GM19193 (cell line): ENCODE results near the gene IER5.

Source experiments
- POLR2A ChIP-seq: IDR thresholded peaks from 4 replicates; pipeline ENCODE4 v1.6.1; 2011; ENCODE audit not compliant: insufficient read depth, insufficient read length; ENCODE audit errors: extremely low read depth

Gene IER5

GRCh38 chr1:181064011-181064623 lies 24.4 kb upstream of the IER5 start:
- no peak for TF ChIP-seq POLR2A

GRCh38 chr1:181064702-181065101 lies 23.8 kb upstream of the IER5 start:
- no peak for TF ChIP-seq POLR2A

- TF ChIP-seq POLR2A, result no peak
Observed at GRCh38 chr1:181073638-181074037, 14.9 kb upstream of the IER5 start.

DNA sequence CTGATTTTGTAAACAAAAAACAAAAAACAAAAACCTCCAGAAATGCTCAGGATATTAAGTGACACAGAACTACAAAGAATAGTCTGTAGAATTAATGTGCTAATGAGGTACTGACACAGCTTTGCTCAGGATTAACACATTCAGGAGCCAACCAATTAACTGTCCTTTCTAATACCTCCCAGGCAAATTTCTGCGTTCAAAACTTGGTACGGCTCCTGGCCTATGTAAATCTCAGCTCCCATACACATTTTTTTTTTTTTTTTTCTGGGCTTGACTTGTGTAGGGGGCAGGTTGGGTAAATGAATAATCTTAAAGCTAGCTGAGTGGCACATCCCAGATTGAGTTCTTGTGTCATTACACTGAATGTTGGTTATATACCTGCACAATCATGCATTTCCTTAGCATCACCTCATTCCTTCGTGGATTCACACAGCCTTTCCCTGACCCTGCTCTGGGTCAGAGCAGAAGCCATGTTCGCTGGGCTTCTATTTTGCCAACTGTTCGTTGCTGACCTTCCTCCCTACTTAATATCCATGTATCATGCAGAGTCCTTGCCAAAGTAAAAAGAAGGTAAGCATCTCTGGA lies 12.6 kb upstream of the IER5 start:
- TF ChIP-seq POLR2A, result no peak

DNA sequence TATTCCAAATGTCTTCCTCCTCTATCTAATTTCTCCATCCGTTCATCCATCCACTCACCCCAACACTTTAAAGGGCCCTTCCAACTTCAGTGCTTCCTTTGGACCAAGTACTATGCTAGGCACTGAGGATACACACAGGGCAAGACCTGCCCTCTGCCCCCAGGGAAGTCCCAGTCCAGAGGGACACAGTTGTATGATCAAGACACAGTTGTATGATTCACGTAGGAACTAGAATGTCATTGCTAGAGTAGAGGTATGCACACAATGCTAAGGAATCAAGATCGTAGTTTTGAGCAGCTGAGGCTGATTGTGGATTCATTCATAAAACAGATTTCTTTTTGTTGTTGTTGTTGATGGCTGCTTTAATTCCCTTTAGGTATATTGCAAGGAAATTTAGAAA lies 11.6 kb upstream of the IER5 start:
- TF ChIP-seq POLR2A, result no peak

GRCh38 chr1:181077576-181078242 lies 10.8 kb upstream of the IER5 start:
- TF ChIP-seq POLR2A, result no peak

- no peak for TF ChIP-seq POLR2A
Observed at GRCh38 chr1:181079382-181079781, 9.1 kb upstream of the IER5 start.

DNA sequence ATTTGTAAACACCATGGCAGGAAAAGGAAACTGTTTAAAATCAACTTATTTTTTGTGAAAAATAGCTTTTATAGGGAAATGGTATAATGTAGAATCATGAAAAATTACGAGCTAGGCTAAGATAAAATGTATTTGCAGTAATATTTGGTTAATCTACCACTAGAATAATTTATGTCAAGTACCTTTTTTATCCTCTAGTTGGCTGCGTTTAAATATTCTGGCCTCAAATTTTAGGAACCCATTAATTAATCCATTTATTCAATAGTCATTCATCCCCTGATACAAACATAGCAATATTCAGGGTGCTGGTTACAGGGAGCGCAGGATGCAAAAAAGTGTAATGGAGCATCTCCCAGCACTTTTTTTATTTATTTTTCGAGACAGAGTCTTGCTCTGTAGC lies 8.6 kb upstream of the IER5 start:
- no peak for TF ChIP-seq POLR2A

DNA sequence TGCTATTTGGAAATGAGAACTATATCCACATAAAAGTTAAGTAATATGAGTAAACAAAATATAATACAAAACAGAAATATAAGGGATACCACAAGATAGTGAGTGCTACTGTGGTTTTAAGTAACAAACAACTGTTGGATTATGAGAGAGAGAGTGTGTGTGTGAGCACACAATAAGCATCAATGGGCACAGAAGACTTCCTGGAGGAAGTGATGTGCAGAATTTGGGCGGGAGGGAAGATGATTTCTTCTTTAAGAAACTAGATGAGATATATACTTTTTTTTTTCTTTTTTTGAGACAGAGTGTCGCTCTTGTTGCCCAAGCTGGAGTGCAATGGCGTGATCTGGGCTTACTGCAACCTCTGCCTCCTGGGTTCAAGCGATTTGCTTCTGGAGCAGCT lies 7.9 kb upstream of the IER5 start:
- no peak for TF ChIP-seq POLR2A

GRCh38 chr1:181081395-181081794 lies 7.1 kb upstream of the IER5 start:
- no peak for TF ChIP-seq POLR2A

GRCh38 chr1:181083842-181084605 lies 4.5 kb upstream of the IER5 start:
- no peak for TF ChIP-seq POLR2A

GRCh38 chr1:181084606-181084969 lies 3.9 kb upstream of the IER5 start:
- TF ChIP-seq POLR2A, result no peak

- TF ChIP-seq POLR2A, result no peak
Observed at GRCh38 chr1:181086091-181086490, 2.4 kb upstream of the IER5 start.

DNA sequence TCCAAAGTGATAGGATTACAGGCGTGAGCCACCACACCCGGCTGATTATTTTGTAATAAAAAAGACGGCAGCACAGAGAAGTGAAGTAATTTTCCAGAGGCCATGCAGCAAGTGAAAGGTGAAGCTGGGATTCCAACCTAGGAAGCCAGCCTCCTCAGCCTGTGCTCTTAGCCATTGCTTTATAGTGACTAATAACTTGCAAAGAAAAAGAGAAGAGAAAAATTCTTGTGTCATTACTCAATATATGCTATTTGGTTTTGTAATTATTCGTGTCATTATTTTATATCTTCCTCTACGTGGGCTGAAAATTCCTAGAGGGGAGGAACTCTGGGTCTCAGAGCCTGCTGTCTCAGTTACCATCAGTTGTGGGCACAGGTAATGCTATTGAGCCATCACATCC lies 1.6 kb upstream of the IER5 start:
- TF ChIP-seq POLR2A, result no peak

- TF ChIP-seq POLR2A, result no peak
Observed at GRCh38 chr1:181087400-181087901, 1.0 kb upstream of the IER5 start.
